OCI-LY3 (cell line): ENCODE results near the gene IRF2BP2.
"Not testable (repeated sequence)": the region's sequence is repeated elsewhere in the genome, so short reads cannot be mapped to it uniquely, and the experiment has no call there.

Experiments
- H2AFZ ChIP-seq: fragments of 200-600, 300-600 bp; shearing (Covaris generic); 2 replicates; pipeline ENCODE4 v1.6.0; 2014; ENCODE audit warnings: antibody characterized with exemption, low read depth, low read length
- H3K27ac ChIP-seq: fragments of 200-600, 300-600 bp; sonication (generic); 2 replicates; pipeline ENCODE4 v1.5.1; 2014; ENCODE audit warnings: mild to moderate bottlenecking, low read length, moderate library complexity, mixed read lengths
- H3K27me3 ChIP-seq: fragments of 200-600, 300-600 bp; sonication (generic); 2 replicates; pipeline ENCODE4 v1.6.1; 2014; ENCODE audit warnings: low read depth, low read length, mixed read lengths
- H3K36me3 ChIP-seq: fragments of 200-600, 300-600 bp; sonication (generic); replicated peaks from 2 replicates; pipeline ENCODE3; 2014; ENCODE audit warnings: low read depth, low read length, mixed read lengths
- H3K4me1 ChIP-seq: fragments of 300-600, 200-600 bp; sonication (generic); 2 replicates; pipeline ENCODE4 v1.6.1; 2014; ENCODE audit warnings: low read length, mixed read lengths
- H3K4me2 ChIP-seq: fragments of 200-600, 300-600 bp; sonication (generic); 2 replicates; pipeline ENCODE4 v1.6.1; 2014; ENCODE audit warnings: low read length, mixed read lengths
- H3K4me3 ChIP-seq: fragments of 300-600, 200-600 bp; sonication (generic); 2 replicates; pipeline ENCODE4 v1.5.1; 2014; ENCODE audit warnings: antibody characterized with exemption, mild to moderate bottlenecking, low read length, moderate library complexity
- H3K79me2 ChIP-seq: fragments of 300-600, 200-600 bp; shearing (Covaris generic); 2 replicates; pipeline ENCODE4 v1.6.1; 2014; ENCODE audit warnings: mild to moderate bottlenecking, low read length, mixed read lengths
- H3K9ac ChIP-seq: fragments of 300-600, 200-600 bp; shearing (Covaris generic); 2 replicates; pipeline ENCODE4 v1.6.0; 2014; ENCODE audit warnings: mild to moderate bottlenecking, low read length, moderate library complexity
- H3K9me3 ChIP-seq: fragments of 200-600, 300-600 bp; shearing (Covaris generic); 2 replicates; pipeline ENCODE4 v1.6.1; 2014; ENCODE audit warnings: low read length, mixed read lengths; ENCODE audit not compliant: insufficient read depth
- H4K20me1 ChIP-seq: fragments of 200-600, 300-600 bp; sonication (generic); 2 replicates; pipeline ENCODE4 v1.6.1; 2016; ENCODE audit warnings: low read length, mixed read lengths; ENCODE audit not compliant: insufficient read depth
- CTCF ChIP-seq: fragments of 200-600, 300-600 bp; sonication (generic); IDR thresholded peaks from 2 replicates; pipeline ENCODE4 v1.5.1; 2014; ENCODE audit warnings: antibody characterized with exemption, low read length, low read depth
- EZH2phosphoT487 ChIP-seq: fragments of 200-600 bp; shearing (Covaris generic); IDR thresholded peaks from 2 replicates; pipeline ENCODE4 v1.6.1; 2018; ENCODE audit warnings: antibody characterized with exemption, mixed run types, low read depth

IRF2BP2 gene

DNA sequence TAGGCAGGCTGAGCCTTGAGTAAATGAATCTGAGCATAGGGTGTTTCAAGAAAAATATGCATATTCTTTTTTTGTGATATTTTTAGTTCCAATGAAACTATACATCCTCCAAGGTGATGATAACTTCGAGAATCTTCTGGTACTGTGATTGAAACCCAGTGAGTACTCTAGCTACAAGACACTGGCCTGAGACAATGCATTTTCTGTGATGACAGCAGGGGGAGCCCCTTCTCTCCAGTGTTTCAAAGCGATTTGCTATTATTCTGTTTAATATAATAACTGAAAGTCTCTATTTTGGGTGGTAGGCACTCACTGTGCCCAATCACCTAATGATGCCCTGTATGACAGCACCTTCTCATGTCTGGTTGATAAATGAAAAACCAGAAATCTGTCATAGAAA, 12.1 kb downstream of the IRF2BP2 start:
- Histone ChIP-seq H3K4me2 (no peak overlapping the region), H3K36me3 (peaks cover 7% of the 10 kb centered on the region), H3K27me3 (no peaks in the 10 kb centered on the region), H3K4me3 (no peak overlapping the region), H3K4me1 (peaks cover 44% of the 10 kb centered on the region), H2AFZ (no peak overlapping the region), H3K79me2 (peaks cover 5% of the 10 kb centered on the region; the same call in 1 of the 2 replicates), H4K20me1 (peaks cover 5% of the 10 kb centered on the region; the same call in 1 of the 2 replicates), H3K9me3 (no peaks in the 10 kb centered on the region), H3K27ac (no peak overlapping the region), H3K9ac (no peak overlapping the region)
- TF ChIP-seq CTCF (peak; percentile 86), EZH2phosphoT487 (no peak)

DNA sequence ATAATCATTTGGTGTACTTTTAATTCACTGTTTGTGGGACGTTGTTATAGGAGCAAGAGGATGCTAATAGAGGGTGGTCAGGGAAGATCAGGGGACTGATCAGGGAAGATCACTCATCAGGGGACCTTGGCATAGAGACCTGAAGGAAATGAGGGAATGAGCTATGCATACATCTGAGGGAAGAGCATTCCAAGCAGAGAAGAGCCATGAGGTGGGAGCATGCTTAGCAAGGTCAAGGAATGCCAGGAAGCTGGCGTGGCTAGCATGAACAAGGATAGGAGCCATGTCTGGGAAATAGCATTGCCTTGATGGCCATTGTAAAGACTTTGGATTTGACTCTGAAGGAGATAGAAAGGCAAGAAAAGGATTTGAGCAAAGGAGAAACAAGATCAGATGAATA, 14.1 kb downstream of the IRF2BP2 start:
- Histone ChIP-seq H3K36me3 (no peaks in the 10 kb centered on the region), H3K27ac (no peak overlapping the region), H4K20me1 (no peaks in the 10 kb centered on the region), H2AFZ (no peak overlapping the region), H3K4me1 (peaks cover 35% of the 10 kb centered on the region), H3K79me2 (no peaks in the 10 kb centered on the region), H3K4me3 (no peak overlapping the region), H3K27me3 (no peaks in the 10 kb centered on the region), H3K4me2 (no peak overlapping the region), H3K9ac (no peak overlapping the region), H3K9me3 (no peaks in the 10 kb centered on the region)
- TF ChIP-seq EZH2phosphoT487, result no peak
- TF ChIP-seq CTCF, result no peak

DNA sequence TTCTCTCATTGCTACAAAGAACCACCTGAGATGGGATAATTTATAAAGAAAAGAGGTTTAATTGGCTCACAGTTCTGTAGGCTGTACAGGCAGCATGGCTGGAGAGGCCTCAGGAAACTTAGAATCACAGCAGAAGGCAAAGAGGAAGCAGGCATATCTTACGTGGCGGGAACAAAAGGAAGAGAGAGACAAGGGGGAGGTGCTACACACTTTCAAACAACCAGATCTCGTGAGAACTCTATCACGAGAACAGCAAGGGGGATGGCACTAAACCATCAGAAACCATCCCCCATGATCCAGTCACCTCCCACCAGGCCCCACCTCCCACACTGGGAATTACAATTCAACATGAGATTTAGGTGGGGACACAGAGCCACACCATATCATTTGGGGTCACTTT, 15.4 kb downstream of the IRF2BP2 start:
- not testable (repeated sequence) for H3K9me3 ChIP-seq, H3K27ac ChIP-seq, H3K36me3 ChIP-seq, H3K9ac ChIP-seq, H4K20me1 ChIP-seq, H3K79me2 ChIP-seq, H3K27me3 ChIP-seq
- peak overlapping the region; percentile 24 for H3K4me3 ChIP-seq
- peaks cover 27% of the 10 kb centered on the region for H3K4me1 ChIP-seq
- H3K4me2 ChIP-seq, result peak overlapping the region; percentile 27; the same call in 1 of the 2 replicates
- H2AFZ ChIP-seq, result 0 out of 2 replicates have a peak overlapping the region, but pooled peaks have one; percentile 11

DNA sequence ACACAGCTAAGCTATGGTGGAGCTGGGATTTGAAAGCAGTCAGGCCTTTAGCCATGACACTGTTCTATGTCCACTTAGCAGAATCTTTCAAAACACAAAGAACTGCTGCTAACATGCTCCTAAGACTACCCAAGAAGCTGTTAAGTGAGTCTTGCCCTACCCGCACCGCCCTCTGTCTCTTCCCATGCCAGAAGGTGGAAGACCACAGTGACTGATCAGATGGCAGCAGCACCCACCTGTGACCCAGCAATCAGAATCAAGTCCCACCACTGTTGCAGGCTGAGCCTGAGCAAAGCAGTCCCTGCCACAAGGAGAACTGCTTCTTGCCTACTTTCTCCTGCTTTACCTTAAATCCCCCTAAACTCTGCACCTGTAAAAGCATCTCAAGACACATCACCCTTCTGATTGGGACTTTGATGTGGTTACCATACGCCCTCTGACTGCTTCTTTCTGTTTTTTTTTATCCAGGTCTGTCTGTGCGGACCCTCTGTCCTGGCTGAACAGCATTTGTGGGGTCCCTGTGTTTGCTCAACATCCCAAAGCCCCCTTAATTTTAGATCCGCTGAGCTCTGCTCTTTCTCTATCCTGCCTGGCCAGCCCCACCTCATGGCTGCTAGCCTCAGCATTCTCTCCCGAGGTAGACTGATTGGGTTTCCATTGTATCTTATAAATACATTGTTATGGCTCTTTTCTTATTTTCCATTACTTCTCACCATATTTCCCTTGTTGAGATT, 16.0 kb downstream of the IRF2BP2 start:
- H3K4me2 ChIP-seq, result peak overlapping the region; percentile 27; the same call in 1 of the 2 replicates
- no peaks in the 10 kb centered on the region for H4K20me1 ChIP-seq
- H3K4me1 ChIP-seq, result peaks cover 23% of the 10 kb centered on the region
- H3K27me3 ChIP-seq, result no peaks in the 10 kb centered on the region
- no peaks in the 10 kb centered on the region for H3K36me3 ChIP-seq
- no peaks in the 10 kb centered on the region for H3K9me3 ChIP-seq
- H2AFZ ChIP-seq, result 0 out of 2 replicates have a peak overlapping the region, but pooled peaks have one; percentile 11
- no peak overlapping the region for H3K9ac ChIP-seq
- H3K27ac ChIP-seq, result no peak overlapping the region
- TF ChIP-seq CTCF (no peak), EZH2phosphoT487 (no peak)
- H3K79me2 ChIP-seq, result no peaks in the 10 kb centered on the region
- peak overlapping the region; percentile 24 for H3K4me3 ChIP-seq
